Ishikawa (cell line): ENCODE data around the gene DCC.

Source experiments
- CEBPB ChIP-seq: IDR thresholded peaks from 2 replicates; pipeline ENCODE4 v1.6.1; 2012
- CREB1 ChIP-seq: IDR thresholded peaks from 2 replicates; pipeline ENCODE4 v1.6.1; 2012; ENCODE audit warnings: low read depth
- EGR1 ChIP-seq: IDR thresholded peaks from 2 replicates; pipeline ENCODE4 v1.6.1; 2012
- EP300 ChIP-seq: IDR thresholded peaks from 2 replicates; pipeline ENCODE4 v1.6.1; 2012; ENCODE audit warnings: borderline replicate concordance
- FOXM1 ChIP-seq: IDR thresholded peaks from 2 replicates; pipeline ENCODE4 v1.6.1; 2012; ENCODE audit warnings: low read depth, borderline replicate concordance
- NFIC ChIP-seq: IDR thresholded peaks from 2 replicates; pipeline ENCODE4 v1.6.1; 2012
- RAD21 ChIP-seq: IDR thresholded peaks from 2 replicates; pipeline ENCODE4 v1.6.1; 2012; ENCODE audit warnings: low read depth
- TAF1 ChIP-seq: IDR thresholded peaks from 2 replicates; pipeline ENCODE4 v1.6.1; 2012; ENCODE audit warnings: low read depth, mild to moderate bottlenecking
- TCF12 ChIP-seq: IDR thresholded peaks from 2 replicates; pipeline ENCODE4 v1.6.1; 2012; ENCODE audit warnings: low read depth
- TEAD4 ChIP-seq: IDR thresholded peaks from 2 replicates; pipeline ENCODE4 v1.6.1; 2012
- YY1 ChIP-seq: IDR thresholded peaks from 2 replicates; pipeline ENCODE4 v1.6.1; 2012; ENCODE audit warnings: low read depth
- ZBTB7A ChIP-seq: IDR thresholded peaks from 2 replicates; pipeline ENCODE4 v1.6.1; 2012; ENCODE audit warnings: low read depth
- TF ChIP-seq, protein P1 (sequence below): IDR thresholded peaks from 2 replicates; pipeline ENCODE4 v1.6.1; 2012
- TF ChIP-seq, protein P2 (sequence below): IDR thresholded peaks from 2 replicates; pipeline ENCODE4 v1.6.1; 2012
- TF ChIP-seq, protein P3 (sequence below): IDR thresholded peaks from 2 replicates; pipeline ENCODE4 v1.6.1; 2012; ENCODE audit warnings: low read depth, mild to moderate bottlenecking

The DCC gene

DNA sequence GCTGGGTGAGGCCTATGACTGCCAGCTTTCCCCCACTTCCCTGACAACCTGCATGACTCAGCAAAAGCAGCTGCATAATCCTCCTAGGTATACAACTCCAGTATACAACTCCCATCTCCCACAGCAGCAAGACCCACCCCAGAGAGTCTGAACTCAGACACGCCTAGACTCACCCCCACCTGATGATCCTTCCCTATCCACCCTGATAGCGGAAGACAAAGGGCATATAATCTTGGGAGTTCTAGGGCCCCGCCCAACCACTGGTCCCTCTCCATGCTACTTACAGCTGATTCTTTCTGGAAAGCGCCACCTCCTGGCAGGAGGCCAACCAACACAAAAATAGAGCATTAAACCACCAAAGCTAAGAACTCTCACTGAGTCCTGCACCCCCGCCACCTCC is 296.5 kb downstream of the DCC start:
- TF ChIP-seq TEAD4: no peak
- no peak for TF ChIP-seq TCF12
- TF ChIP-seq ZBTB7A: no peak
- TF ChIP-seq, protein P1, sequence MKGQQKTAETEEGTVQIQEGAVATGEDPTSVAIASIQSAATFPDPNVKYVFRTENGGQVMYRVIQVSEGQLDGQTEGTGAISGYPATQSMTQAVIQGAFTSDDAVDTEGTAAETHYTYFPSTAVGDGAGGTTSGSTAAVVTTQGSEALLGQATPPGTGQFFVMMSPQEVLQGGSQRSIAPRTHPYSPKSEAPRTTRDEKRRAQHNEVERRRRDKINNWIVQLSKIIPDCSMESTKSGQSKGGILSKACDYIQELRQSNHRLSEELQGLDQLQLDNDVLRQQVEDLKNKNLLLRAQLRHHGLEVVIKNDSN: no peak
- no peak for TF ChIP-seq NFIC
- TF ChIP-seq FOXM1: no peak
- no peak for TF ChIP-seq CREB1
- TF ChIP-seq CEBPB: no peak
- no peak for TF ChIP-seq YY1
- TF ChIP-seq EP300: no peak
- TF ChIP-seq, protein P2, sequence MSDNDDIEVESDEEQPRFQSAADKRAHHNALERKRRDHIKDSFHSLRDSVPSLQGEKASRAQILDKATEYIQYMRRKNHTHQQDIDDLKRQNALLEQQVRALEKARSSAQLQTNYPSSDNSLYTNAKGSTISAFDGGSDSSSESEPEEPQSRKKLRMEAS: no peak
- no peak for TF ChIP-seq EGR1
- no peak for TF ChIP-seq TAF1
- TF ChIP-seq, protein P3, sequence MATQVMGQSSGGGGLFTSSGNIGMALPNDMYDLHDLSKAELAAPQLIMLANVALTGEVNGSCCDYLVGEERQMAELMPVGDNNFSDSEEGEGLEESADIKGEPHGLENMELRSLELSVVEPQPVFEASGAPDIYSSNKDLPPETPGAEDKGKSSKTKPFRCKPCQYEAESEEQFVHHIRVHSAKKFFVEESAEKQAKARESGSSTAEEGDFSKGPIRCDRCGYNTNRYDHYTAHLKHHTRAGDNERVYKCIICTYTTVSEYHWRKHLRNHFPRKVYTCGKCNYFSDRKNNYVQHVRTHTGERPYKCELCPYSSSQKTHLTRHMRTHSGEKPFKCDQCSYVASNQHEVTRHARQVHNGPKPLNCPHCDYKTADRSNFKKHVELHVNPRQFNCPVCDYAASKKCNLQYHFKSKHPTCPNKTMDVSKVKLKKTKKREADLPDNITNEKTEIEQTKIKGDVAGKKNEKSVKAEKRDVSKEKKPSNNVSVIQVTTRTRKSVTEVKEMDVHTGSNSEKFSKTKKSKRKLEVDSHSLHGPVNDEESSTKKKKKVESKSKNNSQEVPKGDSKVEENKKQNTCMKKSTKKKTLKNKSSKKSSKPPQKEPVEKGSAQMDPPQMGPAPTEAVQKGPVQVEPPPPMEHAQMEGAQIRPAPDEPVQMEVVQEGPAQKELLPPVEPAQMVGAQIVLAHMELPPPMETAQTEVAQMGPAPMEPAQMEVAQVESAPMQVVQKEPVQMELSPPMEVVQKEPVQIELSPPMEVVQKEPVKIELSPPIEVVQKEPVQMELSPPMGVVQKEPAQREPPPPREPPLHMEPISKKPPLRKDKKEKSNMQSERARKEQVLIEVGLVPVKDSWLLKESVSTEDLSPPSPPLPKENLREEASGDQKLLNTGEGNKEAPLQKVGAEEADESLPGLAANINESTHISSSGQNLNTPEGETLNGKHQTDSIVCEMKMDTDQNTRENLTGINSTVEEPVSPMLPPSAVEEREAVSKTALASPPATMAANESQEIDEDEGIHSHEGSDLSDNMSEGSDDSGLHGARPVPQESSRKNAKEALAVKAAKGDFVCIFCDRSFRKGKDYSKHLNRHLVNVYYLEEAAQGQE: no peak
- TF ChIP-seq RAD21: no peak

DNA sequence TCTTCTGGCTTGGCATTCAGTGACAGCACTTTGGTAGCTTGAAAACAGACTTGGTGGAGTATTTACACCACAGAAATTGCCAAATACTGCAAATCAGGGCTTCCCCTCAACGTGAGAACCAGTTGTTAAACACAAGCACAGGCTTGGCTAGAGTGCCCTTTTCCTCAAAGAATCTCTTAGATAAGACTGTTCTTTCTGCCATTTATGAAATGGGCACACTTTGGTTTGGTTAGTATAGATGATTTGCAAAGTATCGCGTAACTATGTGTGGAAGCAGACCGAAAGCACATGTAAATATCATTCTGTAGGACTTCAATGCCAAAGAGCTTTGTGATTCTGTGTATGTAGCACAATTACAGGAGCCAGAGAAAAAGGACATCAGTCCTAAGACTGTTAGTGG is 308.2 kb downstream of the DCC start:
- TF ChIP-seq TAF1 (no peak), EP300 (no peak), TEAD4 (no peak), YY1 (no peak), ZBTB7A (no peak)
- TF ChIP-seq, protein P2: no peak

DNA sequence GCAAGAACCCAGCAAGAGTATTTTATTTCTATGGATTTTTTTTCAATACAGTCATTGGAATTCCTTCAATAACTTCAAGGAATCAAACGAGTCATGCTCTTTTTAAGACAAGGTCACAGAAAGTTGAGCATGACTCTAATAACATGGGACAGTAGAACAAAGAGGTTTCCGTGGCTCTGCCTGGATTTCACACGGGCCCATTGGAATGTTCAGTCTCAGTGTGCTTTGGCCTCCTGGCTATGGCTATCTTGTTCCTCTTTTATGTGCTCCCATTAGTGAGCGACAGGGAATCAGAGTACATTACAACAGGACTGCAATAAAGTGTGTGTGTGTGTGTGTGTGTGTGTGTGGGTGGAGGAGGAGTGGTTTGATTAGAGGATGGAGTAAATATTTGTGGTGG is 312.4 kb downstream of the DCC start:
- TF ChIP-seq CREB1: no peak
- no peak for TF ChIP-seq EGR1
- no peak for TF ChIP-seq RAD21
- no peak for TF ChIP-seq NFIC
- no peak for TF ChIP-seq FOXM1
- TF ChIP-seq YY1: no peak
- TF ChIP-seq CEBPB: no peak
- no peak for TF ChIP-seq TEAD4

DNA sequence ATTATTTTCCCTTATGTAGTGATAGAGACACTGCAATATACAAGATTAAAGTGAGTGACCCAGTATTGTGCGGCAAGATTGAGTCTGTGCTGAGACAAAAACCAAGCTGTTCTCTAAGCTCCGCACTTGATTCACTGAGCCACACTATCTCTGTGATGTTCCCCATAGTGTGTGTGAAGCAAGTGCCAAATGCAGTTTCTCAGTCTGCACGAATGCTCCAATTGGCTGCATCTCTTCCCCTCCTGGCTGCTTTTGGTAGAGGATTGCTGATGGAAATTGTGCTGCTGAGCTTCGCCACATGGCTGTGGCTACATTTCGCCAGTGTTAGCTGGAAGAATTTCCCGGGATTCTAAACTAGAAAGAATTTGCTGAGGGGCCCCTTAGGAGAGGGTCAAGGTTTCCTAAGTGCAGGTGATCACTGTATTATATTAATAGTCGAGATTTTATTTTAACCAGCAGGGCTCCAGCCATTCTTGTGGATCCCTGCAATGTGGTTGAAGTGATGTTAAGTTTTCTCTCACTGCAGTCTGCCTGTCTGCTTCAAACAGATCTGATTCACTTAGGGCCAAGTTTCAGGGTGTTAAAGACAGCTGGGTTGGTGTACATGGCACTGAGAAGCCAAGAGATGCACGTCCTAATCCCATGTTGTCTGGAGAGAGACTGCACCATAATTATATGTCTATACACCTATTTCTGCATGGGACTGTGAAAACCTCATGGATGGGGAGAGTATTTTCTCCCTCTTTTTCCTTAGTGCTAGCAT is 317.2 kb downstream of the DCC start:
- no peak for TF ChIP-seq RAD21
- TF ChIP-seq EGR1: no peak
- TF ChIP-seq TCF12: no peak
- TF ChIP-seq FOXM1: no peak
- TF ChIP-seq, protein P3: no peak
- TF ChIP-seq CEBPB: no peak
- TF ChIP-seq ZBTB7A: no peak
- no peak for TF ChIP-seq EP300
- TF ChIP-seq TEAD4: no peak
- no peak for TF ChIP-seq TAF1
- TF ChIP-seq, protein P1: no peak
- TF ChIP-seq NFIC: no peak

DNA sequence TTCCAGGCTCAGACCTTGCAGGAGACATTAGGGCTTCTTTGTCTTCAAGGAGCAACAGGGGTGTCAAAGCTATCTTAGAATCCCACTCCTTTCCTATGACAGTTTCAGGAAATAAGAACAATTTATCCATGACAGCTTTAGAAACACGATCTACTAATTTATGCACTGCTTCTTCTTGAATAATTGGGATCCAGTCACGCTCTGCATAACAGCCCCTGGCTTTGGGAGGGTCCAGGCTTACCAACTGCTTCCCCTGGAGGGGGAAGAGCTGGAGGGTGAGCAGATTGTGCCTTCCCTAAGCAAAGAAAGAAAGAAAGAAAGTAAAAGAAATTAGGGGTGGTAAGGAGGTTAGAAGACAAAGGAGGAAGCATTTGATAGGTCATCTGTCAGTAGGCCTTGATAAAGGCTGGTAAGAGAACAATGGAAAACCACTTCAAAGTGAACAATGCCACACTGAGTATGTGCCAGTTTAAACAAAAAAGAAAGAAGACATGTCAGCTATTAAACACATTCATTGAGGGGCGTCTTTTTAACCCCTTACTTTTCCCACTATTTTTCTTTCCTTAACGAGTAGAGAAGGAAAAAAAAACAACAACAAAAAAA is 327.6 kb downstream of the DCC start:
- TF ChIP-seq TAF1: no peak
- TF ChIP-seq TEAD4: no peak
- TF ChIP-seq YY1: no peak
- no peak for TF ChIP-seq EGR1
- no peak for TF ChIP-seq TCF12
- no peak for TF ChIP-seq NFIC
- TF ChIP-seq, protein P1: no peak
- TF ChIP-seq RAD21: no peak
- TF ChIP-seq, protein P2: no peak
- TF ChIP-seq, protein P3: no peak
- TF ChIP-seq ZBTB7A: no peak
